Endothelial cell (in vitro differentiated cells): ENCODE measurements around the gene HAND1. TPM values are rescaled to one million over a fixed set of nuclear protein-coding genes. Genes with fewer than 3 reads are reported as not detected.
A peak's percentile ranks its signal among the peaks of the same experiment; 100 is the strongest.

ENCODE experiments used
- DNase-seq: peaks from one replicate; pipeline ENCODE4 v3.0.0; 2021; ENCODE audit warnings: low spot score
- H3K27ac Mint-ChIP-seq: one replicate; pipeline ENCODE4 v1.8.0; 2021; ENCODE audit warnings: mixed read lengths, inconsistent platforms; ENCODE audit not compliant: unreplicated experiment
- H3K27me3 Mint-ChIP-seq: one replicate; pipeline ENCODE4 v1.8.0; 2021; ENCODE audit warnings: mild to moderate bottlenecking, moderate library complexity, mixed read lengths, inconsistent platforms; ENCODE audit not compliant: unreplicated experiment
- H3K36me3 Mint-ChIP-seq: one replicate; pipeline ENCODE4 v1.8.0; 2021; ENCODE audit warnings: mild to moderate bottlenecking, low read depth, mixed read lengths, inconsistent platforms; ENCODE audit not compliant: unreplicated experiment
- H3K4me1 Mint-ChIP-seq: one replicate; pipeline ENCODE4 v1.8.0; 2021; ENCODE audit warnings: mild to moderate bottlenecking, mixed read lengths, inconsistent platforms; ENCODE audit not compliant: unreplicated experiment
- H3K4me3 Mint-ChIP-seq: one replicate; pipeline ENCODE4 v1.8.0; 2021; ENCODE audit warnings: mild to moderate bottlenecking, mixed read lengths, inconsistent platforms; ENCODE audit not compliant: unreplicated experiment
- H3K9me3 Mint-ChIP-seq: one replicate; pipeline ENCODE4 v1.8.0; 2021; ENCODE audit warnings: mixed read lengths, inconsistent platforms; ENCODE audit not compliant: unreplicated experiment
- CTCF ChIP-seq: fragments of 200-600 bp; sonication (generic); IDR thresholded peaks from one replicate; pipeline ENCODE4 v1.5.0; 2021; ENCODE audit warnings: antibody characterized with exemption; ENCODE audit not compliant: unreplicated experiment
- long read RNA-seq: library from polyadenylated mRNA; unstranded; transcript quantifications from one replicate; pipeline ENCODE4 v2.0.0, GENCODE V29; 2020; ENCODE audit not compliant: unreplicated experiment
- total RNA-seq: library from RNA; stranded (reverse); fragmentation: NEBNext Ultra II Directional; extraction: Animal tissue kit (Norgen Biotek cat#: 25700); gene quantifications from one replicate; pipeline ENCODE4 v1.2.1, GENCODE V29; 2021; ENCODE audit not compliant: unreplicated experiment

The HAND1 gene
- total RNA-seq = 0.95 TPM
- long read RNA-seq, partial matches to known transcripts = 0 of 2 reads
- long read RNA-seq, other reads (novel, unspliced or antisense) = 0 of 2 reads

GRCh38 chr5:154478224-154478565, at the start of gene HAND1:
Gene HAND1 (minus strand): TSS chr5:154478227. CDS start chr5:154478008, 219 bp downstream.
- Mint-ChIP-seq H3K27ac (no peak within 1 kb of the TSS), H3K4me1 (peaks cover 41% of the 10 kb centered on the region), H3K27me3 (peaks cover 46% of the 10 kb centered on the region), H3K36me3 (no peaks in the 10 kb centered on the region), H3K9me3 (no peaks in the 10 kb centered on the region), H3K4me3 (peak within 1 kb of the TSS; percentile 27)
- peak; percentile 59 for DNase-seq
- TF ChIP-seq CTCF = no peak

GRCh38 chr5:154526231-154527226, 48.5 kb upstream of the HAND1 start:
- Mint-ChIP-seq H3K4me3 (no peak overlapping the region), H3K4me1 (no peaks in the 10 kb centered on the region), H3K27ac (no peak overlapping the region), H3K27me3 (peaks cover 4% of the 10 kb centered on the region), H3K9me3 (no peaks in the 10 kb centered on the region), H3K36me3 (no peaks in the 10 kb centered on the region)
- TF ChIP-seq CTCF = no peak
- no peak for DNase-seq

GRCh38 chr5:154524859-154525258, 46.8 kb upstream of the HAND1 start:
- H3K4me1 Mint-ChIP-seq = peaks cover 5% of the 10 kb centered on the region
- no peak for TF ChIP-seq CTCF
- H3K4me3 Mint-ChIP-seq = no peak overlapping the region
- H3K27ac Mint-ChIP-seq = no peak overlapping the region
- H3K36me3 Mint-ChIP-seq = no peaks in the 10 kb centered on the region
- peaks cover 2% of the 10 kb centered on the region for H3K27me3 Mint-ChIP-seq
- no peak for DNase-seq
- no peaks in the 10 kb centered on the region for H3K9me3 Mint-ChIP-seq

- Mint-ChIP-seq H3K27me3 (peaks cover 3% of the 10 kb centered on the region), H3K27ac (no peak overlapping the region), H3K4me3 (no peak overlapping the region), H3K9me3 (no peaks in the 10 kb centered on the region), H3K36me3 (no peaks in the 10 kb centered on the region), H3K4me1 (peaks cover 8% of the 10 kb centered on the region)
- DNase-seq = no peak
- TF ChIP-seq CTCF = no peak
These were observed 46.2 kb upstream of the HAND1 start for GRCh38 chr5:154524181-154524580.

- TF ChIP-seq CTCF = no peak
- Mint-ChIP-seq H3K9me3 (no peaks in the 10 kb centered on the region), H3K4me1 (peaks cover 8% of the 10 kb centered on the region), H3K27ac (no peak overlapping the region), H3K27me3 (peaks cover 3% of the 10 kb centered on the region), H3K36me3 (no peaks in the 10 kb centered on the region), H3K4me3 (no peak overlapping the region)
- no peak for DNase-seq
These were observed 45.7 kb upstream of the HAND1 start for GRCh38 chr5:154523709-154524108.
